Measurements from ENCODE around the gene NCMAP. TPM values are rescaled to one million over a fixed set of nuclear protein-coding genes. Genes with fewer than 3 reads are reported as not detected.

The NCMAP gene
- polyA plus RNA-seq, 2 donors = 0.02 to 0.04 TPM

DNA sequence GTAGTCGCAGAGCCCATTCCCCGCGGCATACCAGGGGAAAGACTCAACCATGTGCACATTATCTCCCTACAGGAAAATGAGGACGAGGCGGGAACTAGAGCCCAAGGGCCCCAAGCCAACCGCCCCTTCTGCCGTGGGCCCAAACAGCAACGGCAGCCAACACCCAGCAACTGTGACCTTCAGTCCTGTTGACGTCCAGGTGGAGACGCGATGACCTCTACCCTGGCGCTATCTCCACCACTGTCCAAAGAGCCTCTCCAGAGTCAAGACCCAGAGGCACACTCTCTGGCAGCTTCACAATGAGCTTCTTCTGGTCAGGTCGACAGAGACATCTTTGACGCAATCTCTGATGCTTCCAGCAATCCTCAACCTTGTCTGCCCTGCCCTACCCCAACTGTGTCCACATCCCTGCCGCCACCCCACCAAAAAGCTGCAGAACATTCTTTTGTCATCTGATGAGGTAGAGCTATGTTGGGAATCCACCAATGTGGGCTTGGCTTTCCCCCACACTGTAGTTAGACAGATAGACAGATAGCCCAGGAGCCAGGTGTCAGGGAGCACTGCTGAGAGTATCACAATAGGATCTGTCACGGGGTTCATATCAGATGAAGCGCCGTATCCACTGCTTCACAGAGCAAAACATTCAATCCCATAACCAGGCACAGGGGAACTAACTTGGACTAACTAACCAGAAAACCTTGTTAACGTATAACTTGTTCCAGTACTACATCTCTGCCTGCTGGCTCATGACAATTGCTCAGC is 49.8 kb downstream of the NCMAP start:
- H3K27ac ChIP-seq (ENCODE audit: low read depth in 2 of 2, low read length in 1 of 2) = no peak overlapping the region
- no peaks in the 10 kb centered on the region for H3K36me3 ChIP-seq (ENCODE audit: control insufficient read depth in 2 of 2, insufficient read depth in 2 of 2, low read length in 1 of 2)
- H3K9me3 ChIP-seq (ENCODE audit: control insufficient read depth in 2 of 2, insufficient read depth in 1 of 2, low read depth in 1 of 2, low read length in 1 of 2) = no peaks in the 10 kb centered on the region
- no peaks in the 10 kb centered on the region for H3K27me3 ChIP-seq (ENCODE audit: control insufficient read depth in 1 of 2, insufficient read depth in 2 of 2, low read length in 2 of 2)
- H3K4me1 ChIP-seq (ENCODE audit: control insufficient read depth in 2 of 2, insufficient read depth in 2 of 2, low read length in 1 of 2) = no peaks in the 10 kb centered on the region
- 88 to 89% methylated on average over 19 of the region's 19 CpGs for WGBS, 2 donors
- H3K4me3 ChIP-seq (ENCODE audit: low read depth in 1 of 2, low read length in 2 of 2) = no peak overlapping the region

DNA sequence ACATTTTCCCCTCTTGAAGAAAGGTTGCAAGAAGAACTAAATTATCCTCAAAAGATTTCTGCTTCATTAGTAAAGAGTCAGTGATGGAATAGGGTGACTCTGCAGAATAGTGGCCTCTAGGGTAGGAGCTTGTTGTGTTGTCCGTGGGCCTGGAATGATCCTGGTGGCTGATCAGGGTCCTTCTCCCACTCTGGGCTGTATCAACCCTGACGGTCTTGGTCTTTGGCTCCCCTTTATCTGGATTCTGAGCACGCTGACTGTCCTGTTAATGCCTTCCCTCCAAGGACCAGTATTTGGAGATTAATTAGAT is 50.4 kb downstream of the NCMAP start:
- no peaks in the 10 kb centered on the region for H3K9me3 ChIP-seq (ENCODE audit: control insufficient read depth in 2 of 2, insufficient read depth in 1 of 2, low read depth in 1 of 2, low read length in 1 of 2)
- H3K4me3 ChIP-seq (ENCODE audit: low read depth in 1 of 2, low read length in 2 of 2) = no peak overlapping the region
- no peaks in the 10 kb centered on the region for H3K36me3 ChIP-seq (ENCODE audit: control insufficient read depth in 2 of 2, insufficient read depth in 2 of 2, low read length in 1 of 2)
- H3K4me1 ChIP-seq (ENCODE audit: control insufficient read depth in 2 of 2, insufficient read depth in 2 of 2, low read length in 1 of 2) = no peaks in the 10 kb centered on the region
- no peaks in the 10 kb centered on the region for H3K27me3 ChIP-seq (ENCODE audit: control insufficient read depth in 1 of 2, insufficient read depth in 2 of 2, low read length in 2 of 2)
- WGBS, 2 donors = 85 to 87% methylated on average over 3 of the region's 3 CpGs
- no peak overlapping the region for H3K27ac ChIP-seq (ENCODE audit: low read depth in 2 of 2, low read length in 1 of 2)

DNA sequence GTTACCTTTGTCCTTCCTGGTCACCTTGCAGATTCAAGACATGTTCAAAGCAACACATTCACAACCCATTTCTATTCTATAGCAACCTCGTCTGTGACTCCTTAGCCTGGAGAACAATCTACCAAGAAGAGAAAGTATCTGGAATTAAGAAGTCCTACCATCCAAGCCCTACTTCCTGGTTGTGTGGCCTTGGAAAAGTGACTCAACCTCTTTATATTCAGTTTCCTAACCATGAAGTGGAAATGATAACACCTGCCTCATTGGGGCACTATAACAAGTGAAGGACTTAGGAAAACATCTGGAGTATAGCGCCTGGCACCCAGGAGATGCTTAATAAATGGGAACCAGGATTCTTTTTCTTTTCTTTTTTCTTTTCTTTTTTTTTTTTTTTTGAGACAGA is 50.7 kb downstream of the NCMAP start:
- no peaks in the 10 kb centered on the region for H3K4me1 ChIP-seq (ENCODE audit: control insufficient read depth in 2 of 2, insufficient read depth in 2 of 2, low read length in 1 of 2)
- no peak overlapping the region for H3K27ac ChIP-seq (ENCODE audit: low read depth in 2 of 2, low read length in 1 of 2)
- WGBS, 2 donors = 88 to 90% methylated on average over 2 of the region's 2 CpGs
- no peaks in the 10 kb centered on the region for H3K36me3 ChIP-seq (ENCODE audit: control insufficient read depth in 2 of 2, insufficient read depth in 2 of 2, low read length in 1 of 2)
- H3K27me3 ChIP-seq (ENCODE audit: control insufficient read depth in 1 of 2, insufficient read depth in 2 of 2, low read length in 2 of 2) = no peaks in the 10 kb centered on the region
- no peaks in the 10 kb centered on the region for H3K9me3 ChIP-seq (ENCODE audit: control insufficient read depth in 2 of 2, insufficient read depth in 1 of 2, low read depth in 1 of 2, low read length in 1 of 2)
- no peak overlapping the region for H3K4me3 ChIP-seq (ENCODE audit: low read depth in 1 of 2, low read length in 2 of 2)

DNA sequence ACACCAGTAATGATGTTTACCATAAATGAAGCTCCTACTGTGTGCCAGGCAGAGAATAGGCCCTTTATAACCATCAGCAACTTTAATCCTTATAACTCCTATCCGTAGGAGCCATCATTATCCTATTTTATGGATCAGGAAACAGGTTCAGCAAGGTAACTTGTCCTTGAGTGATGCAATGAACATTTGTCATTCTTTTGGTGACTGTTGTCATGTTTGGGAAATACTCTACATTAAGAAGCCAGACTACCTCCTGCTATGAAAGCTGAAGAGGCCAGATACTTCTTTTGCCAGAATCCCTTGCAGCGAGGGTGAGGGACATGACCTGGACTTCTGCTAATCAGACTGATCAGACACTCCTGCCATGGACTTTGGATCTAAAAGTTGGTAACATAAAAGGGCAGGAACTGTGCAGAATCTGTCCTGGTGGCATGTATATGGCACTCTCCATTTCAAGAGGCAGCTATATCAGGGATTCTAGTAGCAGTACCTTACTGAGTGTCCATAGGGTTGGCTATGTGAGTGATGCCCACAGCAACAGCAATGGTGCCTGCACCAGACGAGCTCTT is 54.1 kb downstream of the NCMAP start:
- no peaks in the 10 kb centered on the region for H3K27me3 ChIP-seq (ENCODE audit: control insufficient read depth in 1 of 2, insufficient read depth in 2 of 2, low read length in 2 of 2)
- H3K4me3 ChIP-seq (ENCODE audit: low read depth in 1 of 2, low read length in 2 of 2) = no peak overlapping the region
- no peaks in the 10 kb centered on the region for H3K9me3 ChIP-seq (ENCODE audit: control insufficient read depth in 2 of 2, insufficient read depth in 1 of 2, low read depth in 1 of 2, low read length in 1 of 2)
- no peak overlapping the region for H3K27ac ChIP-seq (ENCODE audit: low read depth in 2 of 2, low read length in 1 of 2)
- no peaks in the 10 kb centered on the region for H3K4me1 ChIP-seq (ENCODE audit: control insufficient read depth in 2 of 2, insufficient read depth in 2 of 2, low read length in 1 of 2)
- 49 to 61% methylated on average over 3 of the region's 3 CpGs for WGBS, 2 donors
- no peaks in the 10 kb centered on the region for H3K36me3 ChIP-seq (ENCODE audit: control insufficient read depth in 2 of 2, insufficient read depth in 2 of 2, low read length in 1 of 2)

DNA sequence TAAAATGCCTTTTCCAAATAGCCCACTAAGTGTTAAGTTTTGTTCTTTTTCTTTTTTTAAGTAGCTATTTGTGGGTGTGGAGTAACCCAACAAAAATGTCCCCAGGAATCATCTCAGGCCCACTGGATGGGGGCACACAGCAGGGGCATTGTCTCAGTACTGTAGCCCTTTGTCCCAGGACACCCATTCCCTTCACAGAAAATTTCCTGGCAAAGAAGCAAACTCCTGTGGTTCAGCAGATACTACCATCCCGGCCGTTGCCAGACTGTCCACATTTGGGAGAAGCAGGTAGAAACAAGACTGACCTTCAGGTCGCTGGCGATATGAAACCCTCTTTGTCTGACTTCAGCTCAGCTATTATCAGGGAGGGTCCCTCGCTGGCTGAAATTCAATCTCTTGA is 63.5 kb downstream of the NCMAP start:
- H3K4me3 ChIP-seq (ENCODE audit: low read depth in 1 of 2, low read length in 2 of 2) = no peak overlapping the region
- WGBS, 2 donors = 65 to 72% methylated on average over 5 of the region's 5 CpGs
- H3K9me3 ChIP-seq (ENCODE audit: control insufficient read depth in 2 of 2, insufficient read depth in 1 of 2, low read depth in 1 of 2, low read length in 1 of 2) = no peaks in the 10 kb centered on the region

DNA sequence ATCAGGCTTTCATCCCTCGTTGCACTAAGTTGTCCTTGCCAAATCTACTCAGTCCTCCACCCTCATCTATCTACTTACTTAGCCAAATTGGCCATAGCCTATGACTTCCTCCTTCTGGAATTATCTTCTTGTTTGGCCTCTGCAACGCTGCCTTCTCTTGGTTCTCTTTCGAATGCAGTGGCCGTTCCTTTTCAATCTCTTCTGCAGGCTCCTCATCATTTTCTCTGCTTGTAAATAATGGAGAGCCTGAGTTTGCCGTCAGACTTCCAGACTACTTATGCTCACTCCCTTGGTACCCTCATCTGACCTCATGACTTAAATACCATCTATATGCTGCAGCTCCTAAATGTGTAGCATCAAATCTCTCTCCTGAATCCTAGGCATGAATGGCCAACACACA is 64.8 kb downstream of the NCMAP start:
- Histone ChIP-seq H3K4me1 (ENCODE audit: control insufficient read depth in 2 of 2, insufficient read depth in 2 of 2, low read length in 1 of 2) (no peaks in the 10 kb centered on the region), H3K36me3 (ENCODE audit: control insufficient read depth in 2 of 2, insufficient read depth in 2 of 2, low read length in 1 of 2) (no peaks in the 10 kb centered on the region), H3K27me3 (ENCODE audit: control insufficient read depth in 1 of 2, insufficient read depth in 2 of 2, low read length in 2 of 2) (no peaks in the 10 kb centered on the region), H3K27ac (ENCODE audit: low read depth in 2 of 2, low read length in 1 of 2) (no peak overlapping the region), H3K4me3 (ENCODE audit: low read depth in 1 of 2, low read length in 2 of 2) (no peak overlapping the region), H3K9me3 (ENCODE audit: control insufficient read depth in 2 of 2, insufficient read depth in 1 of 2, low read depth in 1 of 2, low read length in 1 of 2) (no peaks in the 10 kb centered on the region)
- 71 to 73% methylated on average over 5 of the region's 5 CpGs for WGBS, 2 donors

More for the DNA sequence above, 63.5 kb downstream of the NCMAP start:
- Histone ChIP-seq H3K27me3 (ENCODE audit: control insufficient read depth in 1 of 2, insufficient read depth in 2 of 2, low read length in 2 of 2) (no peaks in the 10 kb centered on the region), H3K27ac (ENCODE audit: low read depth in 2 of 2, low read length in 1 of 2) (no peak overlapping the region), H3K36me3 (ENCODE audit: control insufficient read depth in 2 of 2, insufficient read depth in 2 of 2, low read length in 1 of 2) (no peaks in the 10 kb centered on the region), H3K4me1 (ENCODE audit: control insufficient read depth in 2 of 2, insufficient read depth in 2 of 2, low read length in 1 of 2) (no peaks in the 10 kb centered on the region)

DNA sequence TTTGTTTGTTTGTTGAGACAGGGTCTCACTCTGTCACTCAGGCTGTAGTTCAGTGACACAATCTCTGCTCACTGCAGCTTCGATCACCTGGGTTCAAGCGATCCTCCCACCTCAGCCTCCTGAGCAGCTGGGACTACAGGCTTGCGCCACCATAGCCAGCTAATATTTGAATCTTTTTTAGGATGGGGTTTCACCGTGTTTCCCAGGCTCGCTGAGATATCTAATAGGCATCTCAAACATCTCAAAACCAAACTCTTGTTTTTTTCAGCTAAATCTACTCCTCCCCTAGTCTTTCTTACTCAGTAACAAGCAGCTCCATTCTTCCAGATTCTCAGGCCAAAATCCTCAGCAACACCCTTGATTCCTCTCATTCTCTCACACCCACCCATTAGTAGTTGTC is 65.2 kb downstream of the NCMAP start:
- H3K4me1 ChIP-seq (ENCODE audit: control insufficient read depth in 2 of 2, insufficient read depth in 2 of 2, low read length in 1 of 2) = no peaks in the 10 kb centered on the region
- WGBS, 2 donors = 78 to 84% methylated on average over 5 of the region's 5 CpGs
- H3K36me3 ChIP-seq (ENCODE audit: control insufficient read depth in 2 of 2, insufficient read depth in 2 of 2, low read length in 1 of 2) = no peaks in the 10 kb centered on the region
- H3K27me3 ChIP-seq (ENCODE audit: control insufficient read depth in 1 of 2, insufficient read depth in 2 of 2, low read length in 2 of 2) = no peaks in the 10 kb centered on the region
- H3K9me3 ChIP-seq (ENCODE audit: control insufficient read depth in 2 of 2, insufficient read depth in 1 of 2, low read depth in 1 of 2, low read length in 1 of 2) = no peaks in the 10 kb centered on the region
- no peak overlapping the region for H3K4me3 ChIP-seq (ENCODE audit: low read depth in 1 of 2, low read length in 2 of 2)
- no peak overlapping the region for H3K27ac ChIP-seq (ENCODE audit: low read depth in 2 of 2, low read length in 1 of 2)

DNA sequence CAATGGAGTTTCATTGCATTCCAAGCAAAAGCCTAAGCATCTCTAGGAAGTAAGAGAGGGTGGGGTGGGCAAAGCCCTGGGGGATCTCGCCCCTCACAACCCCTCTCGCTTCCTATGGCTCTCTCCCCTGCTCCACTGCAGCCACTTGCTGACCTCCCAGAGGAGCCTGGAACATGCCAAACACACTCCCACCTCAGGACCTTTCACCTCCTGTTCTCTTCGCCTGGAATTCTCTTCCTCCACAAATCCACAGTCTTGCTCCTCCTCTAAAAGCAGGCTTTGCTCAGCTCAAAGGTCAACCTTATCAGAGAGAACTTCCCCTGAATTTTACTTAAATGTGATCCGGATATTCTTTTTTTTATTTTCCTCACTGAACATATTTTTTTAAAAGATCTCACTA is 66.3 kb downstream of the NCMAP start:
- Histone ChIP-seq H3K36me3 (ENCODE audit: control insufficient read depth in 2 of 2, insufficient read depth in 2 of 2, low read length in 1 of 2) (no peaks in the 10 kb centered on the region), H3K4me3 (ENCODE audit: low read depth in 1 of 2, low read length in 2 of 2) (no peak overlapping the region), H3K4me1 (ENCODE audit: control insufficient read depth in 2 of 2, insufficient read depth in 2 of 2, low read length in 1 of 2) (no peaks in the 10 kb centered on the region), H3K9me3 (ENCODE audit: control insufficient read depth in 2 of 2, insufficient read depth in 1 of 2, low read depth in 1 of 2, low read length in 1 of 2) (no peaks in the 10 kb centered on the region), H3K27ac (ENCODE audit: low read depth in 2 of 2, low read length in 1 of 2) (no peak overlapping the region), H3K27me3 (ENCODE audit: control insufficient read depth in 1 of 2, insufficient read depth in 2 of 2, low read length in 2 of 2) (no peaks in the 10 kb centered on the region)
- WGBS, 2 donors = 56 to 64% methylated on average over 4 of the region's 4 CpGs

DNA sequence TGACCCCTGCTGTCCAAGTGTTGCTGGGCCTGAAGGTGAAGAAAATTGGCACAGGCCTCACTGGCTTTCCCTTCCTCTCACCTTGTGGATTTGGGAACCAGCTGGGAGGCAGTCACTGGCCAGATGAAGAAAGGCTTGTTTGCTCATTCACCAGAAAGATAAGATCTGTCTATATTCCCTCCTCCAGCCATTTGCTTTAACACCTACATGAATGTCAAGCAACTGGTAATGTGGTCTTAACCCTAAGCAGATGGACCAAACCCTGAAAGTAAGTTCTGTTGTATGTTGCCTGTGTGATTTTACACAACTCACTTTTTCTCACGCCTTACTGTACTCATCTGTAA is 76.9 kb downstream of the NCMAP start:
- Histone ChIP-seq H3K36me3 (ENCODE audit: control insufficient read depth in 2 of 2, insufficient read depth in 2 of 2, low read length in 1 of 2) (no peaks in the 10 kb centered on the region), H3K27ac (ENCODE audit: low read depth in 2 of 2, low read length in 1 of 2) (no peak overlapping the region), H3K9me3 (ENCODE audit: control insufficient read depth in 2 of 2, insufficient read depth in 1 of 2, low read depth in 1 of 2, low read length in 1 of 2) (no peaks in the 10 kb centered on the region), H3K27me3 (ENCODE audit: control insufficient read depth in 1 of 2, insufficient read depth in 2 of 2, low read length in 2 of 2) (no peaks in the 10 kb centered on the region), H3K4me3 (ENCODE audit: low read depth in 1 of 2, low read length in 2 of 2) (no peak overlapping the region), H3K4me1 (ENCODE audit: control insufficient read depth in 2 of 2, insufficient read depth in 2 of 2, low read length in 1 of 2) (no peaks in the 10 kb centered on the region)
- WGBS, 2 donors = 93 to 94% methylated on average over 1 of the region's 1 CpG

DNA sequence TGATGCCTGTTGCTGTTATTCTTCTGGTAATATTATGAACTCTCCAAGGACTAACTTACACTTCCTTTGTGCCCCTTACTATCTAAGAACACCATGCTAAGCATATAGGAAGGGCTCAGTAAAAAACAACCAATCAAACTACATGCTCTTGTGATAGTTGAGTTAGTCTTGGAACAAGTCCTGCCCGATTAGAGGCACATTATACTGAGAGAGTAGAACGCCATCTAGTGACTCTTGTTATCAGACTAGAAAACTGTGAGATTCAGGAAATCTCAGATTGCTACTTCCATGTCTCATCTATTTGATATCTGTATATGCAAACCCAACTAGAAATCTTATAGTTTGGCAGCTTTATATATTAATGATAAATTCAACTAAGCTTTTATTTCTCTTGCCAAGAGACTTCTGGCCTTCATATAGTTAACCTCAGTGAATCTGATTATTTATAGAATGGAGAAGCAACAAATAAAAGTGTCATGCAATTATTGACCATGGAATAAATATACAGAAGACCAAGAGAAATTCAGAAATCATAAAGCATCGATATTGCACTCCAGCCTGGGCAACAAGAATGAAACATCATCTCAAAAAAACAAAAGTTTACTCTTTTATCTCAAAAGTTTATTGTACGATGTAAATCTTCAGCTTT is 79.4 kb downstream of the NCMAP start:
- no peak overlapping the region for H3K27ac ChIP-seq (ENCODE audit: low read depth in 2 of 2, low read length in 1 of 2)
- 18 to 20% methylated on average over 4 of the region's 4 CpGs for WGBS, 2 donors
- no peaks in the 10 kb centered on the region for H3K9me3 ChIP-seq (ENCODE audit: control insufficient read depth in 2 of 2, insufficient read depth in 1 of 2, low read depth in 1 of 2, low read length in 1 of 2)
- no peaks in the 10 kb centered on the region for H3K27me3 ChIP-seq (ENCODE audit: control insufficient read depth in 1 of 2, insufficient read depth in 2 of 2, low read length in 2 of 2)
- no peaks in the 10 kb centered on the region for H3K36me3 ChIP-seq (ENCODE audit: control insufficient read depth in 2 of 2, insufficient read depth in 2 of 2, low read length in 1 of 2)
- H3K4me1 ChIP-seq (ENCODE audit: control insufficient read depth in 2 of 2, insufficient read depth in 2 of 2, low read length in 1 of 2) = no peaks in the 10 kb centered on the region
- no peak overlapping the region for H3K4me3 ChIP-seq (ENCODE audit: low read depth in 1 of 2, low read length in 2 of 2)
